Astrocyte of the spinal cord (primary cell): Measurements from ENCODE around the gene LPAR4.
"Not testable (repeated sequence)": the region's sequence is repeated elsewhere in the genome, so short reads cannot be mapped to it uniquely, and the experiment has no call there.

Experiments
- DNase-seq: peaks from one replicate; pipeline ENCODE4 v3.0.0; 2011; ENCODE audit warnings: low read depth, low spot score
- H3K4me3 ChIP-seq: 2 replicates; pipeline ENCODE4 v1.5.1; 2011; ENCODE audit warnings: low read depth, mild to moderate bottlenecking, low read length, moderate library complexity
- CTCF ChIP-seq: IDR thresholded peaks from 2 replicates; pipeline ENCODE4 v1.5.1; 2012; ENCODE audit warnings: low read depth, mild to moderate bottlenecking, low read length, inconsistent platforms
- in situ Hi-C: cut with HindIII; loops from 2 replicates; pipeline ENCODE4 v1.10.0; 2017; ENCODE audit warnings: low sequenced_read_pairs

The LPAR4 gene

GRCh38 chrX:78769101-78769755 lies 21.7 kb downstream of the LPAR4 start:
- no peak for DNase-seq
- in situ Hi-C loops, result no loop called here

GRCh38 chrX:78769946-78770345 lies 22.4 kb downstream of the LPAR4 start:
- in situ Hi-C loops, result no loop called here

More at GRCh38 chrX:78769101-78769755, 21.7 kb downstream of the LPAR4 start:
- H3K4me3 ChIP-seq, result no peak overlapping the region
- TF ChIP-seq CTCF, result no peak

GRCh38 chrX:78796916-78797315 lies 49.4 kb downstream of the LPAR4 start:
- in situ Hi-C loops, result no loop called here
- TF ChIP-seq CTCF, result no peak
- no peak overlapping the region for H3K4me3 ChIP-seq
- DNase-seq, result no peak

More at GRCh38 chrX:78769946-78770345, 22.4 kb downstream of the LPAR4 start:
- no peak for DNase-seq
- TF ChIP-seq CTCF, result no peak
- H3K4me3 ChIP-seq, result no peak overlapping the region

- no peak overlapping the region for H3K4me3 ChIP-seq
- in situ Hi-C loops, result no loop called here
- TF ChIP-seq CTCF, result no peak
- no peak for DNase-seq
These were observed 52.6 kb downstream of the LPAR4 start for GRCh38 chrX:78800114-78800513.

- in situ Hi-C loops, result no loop called here
- no peak for DNase-seq
These were observed 53.2 kb downstream of the LPAR4 start for GRCh38 chrX:78800694-78801093.

GRCh38 chrX:78801522-78801921 lies 54.0 kb downstream of the LPAR4 start:
- no peak for DNase-seq
- no peak for TF ChIP-seq CTCF
- in situ Hi-C loops, result no loop called here
- no peak overlapping the region for H3K4me3 ChIP-seq

More at GRCh38 chrX:78800694-78801093, 53.2 kb downstream of the LPAR4 start:
- TF ChIP-seq CTCF, result no peak
- no peak overlapping the region for H3K4me3 ChIP-seq

- DNase-seq, H3K4me3 ChIP-seq, in situ Hi-C loops: not testable (repeated sequence)
These were observed 55.0 kb downstream of the LPAR4 start for GRCh38 chrX:78802526-78802925.
